ENCODE data around the gene ZNF23.

The ZNF23 gene

GRCh38 chr16:71460941-71461340 lies 1.1 kb downstream of the ZNF23 start:
- peaks cover 7% of the 10 kb centered on the region for H3K36me3 ChIP-seq (ENCODE audit: control insufficient read depth, insufficient read depth, low read length)
- H3K4me3 ChIP-seq (ENCODE audit: low read length): peak overlapping the region; percentile 99
- H3K27ac ChIP-seq (ENCODE audit: low read depth, low read length): no peak overlapping the region
- peaks cover 6% of the 10 kb centered on the region for H3K4me1 ChIP-seq (ENCODE audit: control insufficient read depth, insufficient read depth, low read length)
- no peaks in the 10 kb centered on the region for H3K27me3 ChIP-seq (ENCODE audit: control insufficient read depth, insufficient read depth, low read length)
- no peak overlapping the region for H3K9ac ChIP-seq (ENCODE audit: low read length)

- Histone ChIP-seq H3K27me3 (ENCODE audit: control insufficient read depth, insufficient read depth, low read length) (no peaks in the 10 kb centered on the region), H3K9ac (ENCODE audit: low read length) (no peak overlapping the region), H3K4me3 (ENCODE audit: low read length) (no peak overlapping the region), H3K27ac (ENCODE audit: low read depth, low read length) (no peak overlapping the region), H3K4me1 (ENCODE audit: control insufficient read depth, insufficient read depth, low read length) (peaks cover 6% of the 10 kb centered on the region), H3K36me3 (ENCODE audit: control insufficient read depth, insufficient read depth, low read length) (peaks cover 7% of the 10 kb centered on the region)
Observed at GRCh38 chr16:71460236-71460635, 1.8 kb downstream of the ZNF23 start.

- Histone ChIP-seq H3K36me3 (ENCODE audit: control insufficient read depth, insufficient read depth, low read length) (peaks cover 9% of the 10 kb centered on the region), H3K27ac (ENCODE audit: low read depth, low read length) (no peak overlapping the region), H3K4me1 (ENCODE audit: control insufficient read depth, insufficient read depth, low read length) (peaks cover 6% of the 10 kb centered on the region), H3K4me3 (ENCODE audit: low read length) (no peak overlapping the region), H3K9ac (ENCODE audit: low read length) (no peak overlapping the region), H3K27me3 (ENCODE audit: control insufficient read depth, insufficient read depth, low read length) (no peaks in the 10 kb centered on the region)
Observed at GRCh38 chr16:71459510-71459909, 2.5 kb downstream of the ZNF23 start.

- H3K27me3 ChIP-seq (ENCODE audit: control insufficient read depth, insufficient read depth, low read length): no peaks in the 10 kb centered on the region
- peaks cover 6% of the 10 kb centered on the region for H3K4me1 ChIP-seq (ENCODE audit: control insufficient read depth, insufficient read depth, low read length)
- H3K36me3 ChIP-seq (ENCODE audit: control insufficient read depth, insufficient read depth, low read length): peaks cover 23% of the 10 kb centered on the region
- H3K9ac ChIP-seq (ENCODE audit: low read length): no peak overlapping the region
- H3K4me3 ChIP-seq (ENCODE audit: low read length): no peak overlapping the region
- H3K27ac ChIP-seq (ENCODE audit: low read depth, low read length): no peak overlapping the region
Observed at GRCh38 chr16:71456801-71457200, 5.2 kb downstream of the ZNF23 start.

GRCh38 chr16:71453036-71453435 lies 9.0 kb downstream of the ZNF23 start:
- Histone ChIP-seq H3K36me3 (ENCODE audit: control insufficient read depth, insufficient read depth, low read length) (peaks cover 57% of the 10 kb centered on the region), H3K27me3 (ENCODE audit: control insufficient read depth, insufficient read depth, low read length) (no peaks in the 10 kb centered on the region), H3K4me3 (ENCODE audit: low read length) (no peak overlapping the region), H3K4me1 (ENCODE audit: control insufficient read depth, insufficient read depth, low read length) (no peaks in the 10 kb centered on the region), H3K9ac (ENCODE audit: low read length) (no peak overlapping the region), H3K27ac (ENCODE audit: low read depth, low read length) (no peak overlapping the region)

- peak overlapping the region; percentile 37 for H3K4me3 ChIP-seq (ENCODE audit: low read length)
- H3K27ac ChIP-seq (ENCODE audit: low read depth, low read length): no peak overlapping the region
- peaks cover 47% of the 10 kb centered on the region for H3K36me3 ChIP-seq (ENCODE audit: control insufficient read depth, insufficient read depth, low read length)
- H3K9ac ChIP-seq (ENCODE audit: low read length): no peak overlapping the region
- H3K27me3 ChIP-seq (ENCODE audit: control insufficient read depth, insufficient read depth, low read length): no peaks in the 10 kb centered on the region
- H3K4me1 ChIP-seq (ENCODE audit: control insufficient read depth, insufficient read depth, low read length): no peaks in the 10 kb centered on the region
Observed at GRCh38 chr16:71449020-71449419, 13.0 kb downstream of the ZNF23 start.

- Histone ChIP-seq H3K9ac (ENCODE audit: low read length) (no peak overlapping the region), H3K4me1 (ENCODE audit: control insufficient read depth, insufficient read depth, low read length) (no peaks in the 10 kb centered on the region), H3K4me3 (ENCODE audit: low read length) (peak overlapping the region; percentile 29), H3K27me3 (ENCODE audit: control insufficient read depth, insufficient read depth, low read length) (no peaks in the 10 kb centered on the region), H3K27ac (ENCODE audit: low read depth, low read length) (no peak overlapping the region), H3K36me3 (ENCODE audit: control insufficient read depth, insufficient read depth, low read length) (peaks cover 46% of the 10 kb centered on the region)
Observed at GRCh38 chr16:71448274-71448866, 13.7 kb downstream of the ZNF23 start.

- Histone ChIP-seq H3K4me1 (ENCODE audit: control insufficient read depth, insufficient read depth, low read length) (no peaks in the 10 kb centered on the region), H3K4me3 (ENCODE audit: low read length) (no peak overlapping the region), H3K36me3 (ENCODE audit: control insufficient read depth, insufficient read depth, low read length) (peaks cover 8% of the 10 kb centered on the region), H3K9ac (ENCODE audit: low read length) (no peak overlapping the region), H3K27me3 (ENCODE audit: control insufficient read depth, insufficient read depth, low read length) (peaks cover 2% of the 10 kb centered on the region), H3K27ac (ENCODE audit: low read depth, low read length) (no peak overlapping the region)
Observed at GRCh38 chr16:71443714-71444113, 18.3 kb downstream of the ZNF23 start.

GRCh38 chr16:71442051-71442440 lies 20.0 kb downstream of the ZNF23 start, which contains the start of gene TLE7:
Gene TLE7, minus strand, starts transcription at chr16:71442054. Its CDS starts 8,730 bp downstream, at chr16:71433324.
- no peak within 1 kb of the TSS for H3K4me3 ChIP-seq (ENCODE audit: low read length)
- no peaks in the 10 kb centered on the region for H3K4me1 ChIP-seq (ENCODE audit: control insufficient read depth, insufficient read depth, low read length)
- no peak within 1 kb of the TSS for H3K9ac ChIP-seq (ENCODE audit: low read length)
- H3K27me3 ChIP-seq (ENCODE audit: control insufficient read depth, insufficient read depth, low read length): peaks cover 2% of the 10 kb centered on the region
- no peak within 1 kb of the TSS for H3K27ac ChIP-seq (ENCODE audit: low read depth, low read length)
- no peaks in the 10 kb centered on the region for H3K36me3 ChIP-seq (ENCODE audit: control insufficient read depth, insufficient read depth, low read length)

GRCh38 chr16:71441348-71442050 lies 20.5 kb downstream of the ZNF23 start:
- Histone ChIP-seq H3K27me3 (ENCODE audit: control insufficient read depth, insufficient read depth, low read length) (peaks cover 2% of the 10 kb centered on the region), H3K27ac (ENCODE audit: low read depth, low read length) (no peak overlapping the region), H3K4me1 (ENCODE audit: control insufficient read depth, insufficient read depth, low read length) (no peaks in the 10 kb centered on the region), H3K4me3 (ENCODE audit: low read length) (no peak overlapping the region), H3K9ac (ENCODE audit: low read length) (no peak overlapping the region), H3K36me3 (ENCODE audit: control insufficient read depth, insufficient read depth, low read length) (no peaks in the 10 kb centered on the region)

- H3K4me3 ChIP-seq (ENCODE audit: low read length): no peak overlapping the region
- H3K27ac ChIP-seq (ENCODE audit: low read depth, low read length): no peak overlapping the region
- no peak overlapping the region for H3K9ac ChIP-seq (ENCODE audit: low read length)
- H3K27me3 ChIP-seq (ENCODE audit: control insufficient read depth, insufficient read depth, low read length): peaks cover 2% of the 10 kb centered on the region
- H3K4me1 ChIP-seq (ENCODE audit: control insufficient read depth, insufficient read depth, low read length): no peaks in the 10 kb centered on the region
- no peaks in the 10 kb centered on the region for H3K36me3 ChIP-seq (ENCODE audit: control insufficient read depth, insufficient read depth, low read length)
Observed at GRCh38 chr16:71440669-71441347, 21.2 kb downstream of the ZNF23 start.

- no peak overlapping the region for H3K9ac ChIP-seq (ENCODE audit: low read length)
- no peak overlapping the region for H3K27ac ChIP-seq (ENCODE audit: low read depth, low read length)
Observed at GRCh38 chr16:71439523-71439922, 22.5 kb downstream of the ZNF23 start.

More at GRCh38 chr16:71439523-71439922, 22.5 kb downstream of the ZNF23 start:
- Histone ChIP-seq H3K27me3 (ENCODE audit: control insufficient read depth, insufficient read depth, low read length) (peaks cover 2% of the 10 kb centered on the region), H3K36me3 (ENCODE audit: control insufficient read depth, insufficient read depth, low read length) (no peaks in the 10 kb centered on the region), H3K4me1 (ENCODE audit: control insufficient read depth, insufficient read depth, low read length) (no peaks in the 10 kb centered on the region), H3K4me3 (ENCODE audit: low read length) (no peak overlapping the region)
